ENCODE results near the gene CEACAM6.

The CEACAM6 gene

DNA sequence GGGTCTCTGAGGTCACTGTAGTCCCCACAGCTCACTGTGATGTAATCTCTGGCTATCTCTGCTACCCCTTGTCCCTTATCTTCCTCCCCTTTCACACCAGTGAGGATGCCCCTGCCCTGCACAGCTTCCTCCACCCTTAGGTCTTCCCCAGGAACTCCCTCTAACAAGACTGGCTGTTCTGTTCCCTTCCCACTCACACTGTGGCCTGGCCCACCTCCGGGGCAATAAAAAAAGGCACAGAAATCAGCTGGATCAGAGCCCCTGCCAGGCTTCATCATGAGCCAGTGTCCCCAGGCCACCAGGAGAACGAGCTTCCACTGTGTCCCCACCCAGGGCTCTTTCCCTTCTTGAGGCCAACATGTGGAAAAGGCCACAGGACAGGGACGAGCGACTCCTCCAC lies 45.7 kb downstream of the CEACAM6 start:
- no peak for DNase-seq

DNA sequence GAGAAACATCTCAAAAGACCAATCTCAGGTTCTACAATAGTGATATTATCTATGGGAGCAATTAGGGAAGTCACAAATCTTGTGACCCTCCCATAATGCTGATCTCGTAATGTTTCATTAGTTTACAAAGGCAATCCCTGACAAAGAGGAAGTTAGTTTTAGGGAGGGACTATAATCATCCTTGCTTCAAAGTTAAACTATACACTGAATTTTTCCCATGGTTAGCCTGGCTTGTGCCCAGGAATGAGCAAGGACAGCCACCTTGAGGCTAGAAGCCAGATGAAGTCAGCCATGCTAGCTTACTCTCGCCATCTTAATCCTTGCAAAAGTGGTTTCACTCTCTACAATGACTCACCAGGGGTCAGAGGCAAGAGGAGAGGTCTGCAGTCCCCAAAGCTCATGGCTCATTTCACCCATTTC lies 46.5 kb downstream of the CEACAM6 start:
- no peak for DNase-seq

DNA sequence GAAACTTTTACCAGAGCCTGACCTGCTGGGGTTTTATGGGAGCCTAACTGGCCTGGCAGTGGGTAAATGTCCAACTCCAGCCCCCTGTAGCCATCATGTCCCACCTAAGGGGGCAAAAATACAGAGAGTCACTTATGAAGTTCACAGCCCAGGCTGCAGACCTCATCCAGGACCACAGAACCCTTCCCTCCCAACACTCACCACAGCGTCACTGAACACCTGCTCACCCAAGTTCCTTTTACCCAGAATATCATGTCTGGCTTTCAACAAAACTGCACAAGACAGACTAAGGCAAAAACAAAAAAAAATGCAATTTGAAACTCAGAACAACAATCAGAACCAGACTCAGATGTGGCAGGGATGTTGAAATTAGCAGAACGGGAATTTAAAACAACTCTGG lies 47.4 kb downstream of the CEACAM6 start:
- DNase-seq: no peak

DNA sequence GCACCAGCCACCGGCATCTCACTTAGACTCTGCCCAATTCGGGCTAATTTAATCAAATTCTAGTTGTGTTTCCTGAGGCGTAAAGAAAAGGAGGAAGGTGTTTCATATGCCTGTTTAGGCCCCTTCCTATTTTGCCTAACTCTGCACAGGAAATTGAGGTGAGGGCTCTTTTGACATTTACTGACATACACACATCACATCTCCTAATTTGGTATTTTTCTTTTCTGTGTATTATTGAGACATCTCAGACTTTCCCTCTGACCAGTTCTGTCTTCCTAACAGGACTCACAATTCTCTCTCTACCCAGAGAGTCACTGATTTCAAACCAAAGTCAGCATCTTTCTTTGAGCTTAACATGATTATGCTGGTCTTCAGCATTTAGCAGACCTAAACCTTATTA lies 49.0 kb downstream of the CEACAM6 start:
- DNase-seq: no peak

DNA sequence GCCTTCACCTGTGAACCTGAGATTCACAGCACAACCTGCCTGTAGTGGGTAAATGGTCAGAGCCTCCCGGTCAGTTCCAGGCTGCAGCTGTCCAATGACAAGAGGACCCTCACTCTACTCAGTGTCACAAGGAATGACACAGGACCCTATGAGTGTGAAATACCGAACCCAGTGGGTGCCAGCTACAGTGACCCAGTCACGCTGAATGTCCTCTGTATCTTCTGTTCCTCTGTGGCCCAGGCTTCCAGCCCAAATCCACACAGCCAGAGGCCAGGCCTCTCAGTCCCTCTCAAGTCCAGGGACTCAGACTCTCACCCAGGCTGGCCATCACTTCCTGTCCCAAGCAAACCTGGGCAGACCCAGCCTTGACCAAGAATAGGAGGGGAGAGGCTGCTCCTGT lies 51.8 kb downstream of the CEACAM6 start:
- no peak for DNase-seq

DNA sequence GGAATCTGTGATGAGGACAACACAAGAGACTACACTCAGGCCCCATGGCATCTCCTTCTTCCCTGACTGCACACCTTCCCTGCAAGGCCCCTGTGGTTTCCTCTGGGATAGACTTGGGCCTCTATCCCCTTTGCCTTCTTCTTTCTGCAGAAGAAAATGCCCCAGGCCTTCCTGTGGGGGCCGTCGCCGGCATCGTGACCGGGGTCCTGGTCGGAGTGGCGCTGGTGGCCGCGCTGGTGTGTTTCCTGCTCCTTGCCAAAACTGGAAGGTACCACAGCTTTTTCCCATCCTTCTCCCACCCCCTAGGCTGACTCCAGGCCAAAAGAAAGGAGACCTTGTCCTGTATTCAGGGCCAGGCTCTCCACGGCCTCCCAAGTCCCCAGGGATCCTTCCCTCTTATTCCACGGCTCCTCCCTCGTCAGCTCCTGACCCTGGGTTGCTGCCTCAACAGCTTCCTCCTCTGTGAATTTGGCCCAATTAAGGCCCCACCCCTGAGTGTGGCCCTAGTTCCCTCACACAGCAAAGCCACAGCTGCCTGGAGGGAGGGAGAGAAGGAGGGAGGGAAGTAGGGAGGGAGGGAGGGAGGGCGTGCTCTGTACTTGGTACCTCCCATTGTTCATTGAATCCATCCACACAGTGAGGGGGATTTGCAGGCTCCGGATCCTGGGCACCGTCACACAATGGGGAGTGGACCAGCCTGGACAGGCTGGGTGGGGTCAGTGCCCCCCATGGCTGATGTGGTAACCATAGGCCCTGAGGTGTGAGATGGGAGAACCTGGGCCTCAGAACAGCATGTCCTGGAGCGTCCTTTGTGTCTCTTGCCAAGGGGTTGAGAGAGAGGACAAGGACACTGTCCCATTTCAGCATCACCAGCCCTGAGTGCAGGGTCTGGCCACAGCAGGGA lies 53.6 kb downstream of the CEACAM6 start:
- DNase-seq: no peak

DNA sequence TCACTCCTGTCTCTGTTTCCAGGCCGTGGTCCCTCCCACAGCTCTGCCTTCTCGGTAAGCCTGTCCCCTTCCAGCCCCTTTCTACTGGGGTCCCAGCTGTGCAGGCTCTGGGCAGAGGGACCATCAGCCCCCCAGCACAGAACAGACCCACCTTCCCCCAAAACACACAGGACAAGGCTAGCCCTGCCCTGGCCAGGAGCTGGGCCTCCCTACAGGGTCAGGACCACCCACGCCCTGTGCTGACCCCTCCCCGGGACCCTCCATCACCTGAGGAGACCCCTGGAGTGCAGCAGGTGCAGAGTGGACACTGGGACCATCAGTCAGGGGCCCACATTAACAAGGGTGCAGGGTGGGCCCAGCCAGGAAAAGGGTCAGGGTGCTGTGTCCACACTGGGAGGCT lies 55.0 kb downstream of the CEACAM6 start:
- no peak for DNase-seq

DNA sequence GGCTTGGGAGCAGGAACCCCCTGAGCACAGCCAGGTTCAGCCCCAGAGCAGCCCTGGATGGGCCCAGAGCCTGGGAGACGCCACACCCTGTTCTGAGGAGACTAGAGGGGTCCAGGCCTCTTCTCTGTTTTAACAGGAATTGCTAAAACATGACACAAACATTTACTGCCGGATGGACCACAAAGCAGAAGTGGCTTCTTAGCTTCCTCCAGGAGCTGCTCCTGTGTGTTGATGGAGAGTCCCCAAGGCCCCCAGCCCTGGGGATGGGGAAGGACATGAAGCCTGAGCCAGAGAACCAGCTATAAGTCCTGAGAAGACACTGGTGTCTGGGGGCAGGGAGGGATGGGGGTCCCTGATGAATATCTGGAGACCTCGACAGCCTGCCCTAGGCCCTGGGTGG lies 55.7 kb downstream of the CEACAM6 start:
- no peak for DNase-seq

DNA sequence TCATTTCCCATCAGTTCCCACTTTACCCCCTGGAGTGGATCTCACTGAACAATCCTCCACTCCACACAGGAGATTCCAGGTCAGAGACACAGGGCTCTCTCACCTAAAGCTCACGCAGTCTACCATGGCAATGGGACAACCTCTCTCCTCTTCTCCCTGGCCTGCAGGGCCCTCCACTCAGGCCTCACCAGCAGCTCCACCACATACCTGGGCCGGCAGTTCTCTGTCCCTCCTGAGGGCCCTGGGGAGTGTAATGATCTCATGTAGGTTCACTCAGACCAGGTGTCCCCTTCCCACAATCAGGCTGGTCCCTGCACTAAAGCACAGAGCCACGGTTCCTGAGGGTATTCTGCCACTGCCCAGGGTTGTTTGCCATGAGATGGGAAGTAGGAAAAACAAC lies 56.7 kb downstream of the CEACAM6 start:
- DNase-seq: no peak

DNA sequence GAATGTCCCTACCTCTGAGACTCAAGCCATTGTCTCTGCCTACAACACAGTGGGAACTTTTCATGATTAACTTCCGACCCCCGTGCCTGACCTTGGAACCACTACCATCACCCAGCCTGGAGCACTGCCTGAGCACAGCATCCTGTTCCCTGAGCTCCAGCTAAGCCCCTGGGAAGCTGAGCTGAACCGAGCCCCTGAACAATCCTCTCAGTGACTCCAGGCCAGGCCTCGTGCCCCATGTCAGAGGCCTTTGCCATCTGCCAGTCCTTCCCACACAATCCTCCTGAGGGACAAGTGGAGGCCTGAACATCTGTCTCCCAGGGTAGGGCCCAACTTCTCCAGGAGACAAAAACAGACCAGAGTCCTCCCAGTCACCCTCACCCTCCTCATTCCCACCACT lies 58.6 kb downstream of the CEACAM6 start:
- DNase-seq: no peak

DNA sequence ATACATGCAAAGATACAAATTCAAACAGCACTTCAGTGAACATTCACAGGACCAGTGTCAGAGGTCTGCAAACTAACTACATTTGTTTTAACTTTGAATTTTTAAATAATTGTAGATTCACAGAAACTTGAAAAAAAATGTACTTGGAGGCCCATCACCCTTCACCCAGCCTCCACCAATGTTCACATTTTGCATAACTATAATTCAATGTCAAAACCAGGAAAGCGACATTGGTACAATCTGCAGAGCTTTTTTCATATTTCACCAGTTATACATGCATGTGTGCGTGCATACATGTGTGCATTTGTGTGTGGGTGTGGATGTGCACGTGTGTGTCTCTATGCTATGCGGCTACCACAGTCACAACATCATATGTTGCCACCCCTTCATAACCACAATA lies 60.0 kb downstream of the CEACAM6 start:
- DNase-seq: no peak

DNA sequence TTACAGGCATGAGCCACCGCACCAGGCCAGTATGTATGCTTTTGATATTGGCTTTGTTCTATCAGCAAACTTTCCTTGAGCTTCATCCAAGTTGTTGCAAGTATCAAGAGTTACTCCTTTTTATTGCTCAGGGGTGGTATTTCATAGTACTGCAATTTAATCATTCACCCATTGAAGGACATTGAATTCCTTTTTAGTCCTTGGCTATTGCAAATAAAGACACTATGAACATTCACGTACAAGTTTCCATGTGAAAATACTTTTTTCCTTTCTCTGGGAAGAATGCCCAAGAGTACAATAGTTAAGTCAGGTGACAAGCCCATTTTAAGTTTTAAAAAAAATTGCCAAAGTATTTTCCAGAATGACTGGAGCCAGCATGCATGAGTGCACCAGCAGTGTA lies 61.4 kb downstream of the CEACAM6 start:
- DNase-seq: no peak

DNA sequence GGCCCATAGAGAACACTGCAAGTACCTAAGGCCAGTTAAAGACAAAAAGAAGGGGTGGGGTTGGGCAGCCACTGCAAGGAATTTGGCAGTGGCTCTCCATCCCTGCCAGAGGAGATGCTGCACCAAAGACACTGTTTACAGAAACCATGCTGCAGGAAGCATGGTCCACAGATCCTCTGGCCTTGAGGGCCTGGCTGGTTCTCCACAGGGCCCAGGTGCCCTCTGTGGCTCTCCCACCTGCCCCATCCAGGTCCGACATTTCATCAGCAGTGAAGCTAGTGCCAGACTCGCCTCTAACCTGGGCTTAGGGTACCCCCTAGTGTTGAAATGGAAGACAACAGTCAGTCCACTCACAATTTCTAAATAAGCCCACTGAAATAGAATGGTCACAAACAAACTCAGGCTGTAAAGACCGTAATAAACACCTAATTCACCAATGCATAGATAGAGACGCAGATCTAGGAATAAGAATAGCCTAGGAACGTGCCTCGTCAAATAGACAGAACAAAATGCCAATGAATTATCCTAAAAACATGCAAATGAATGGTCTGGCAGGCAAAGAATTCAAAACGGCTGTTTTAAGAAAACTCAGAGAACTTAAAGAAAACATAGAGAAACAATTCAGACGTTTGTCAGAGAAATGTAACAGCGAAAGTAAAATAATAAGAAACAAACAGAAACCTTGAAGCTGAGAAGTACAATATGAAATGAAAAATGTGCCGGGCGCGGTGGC lies 65.8 kb downstream of the CEACAM6 start:
- no peak for DNase-seq
